T-cell (primary cell): ENCODE measurements around the gene PROSER1. TPM values are rescaled to one million over a fixed set of nuclear protein-coding genes. Genes with fewer than 3 reads are reported as not detected.
A peak's percentile ranks its signal among the peaks of the same experiment; 100 is the strongest.

Experiments
- ATAC-seq, 4 experiments: fragments of 200-7000 bp in 3 of 4; fragments of 150-1000 bp in 1 of 4; cut with Tn5 transposase; replicated peaks in 1 of 4; 1 replicate in 3 of 4; 2 replicates in 1 of 4; pipeline ENCODE4 v1.10.0; 2021; ENCODE audit warnings: moderate library complexity in 3 of 4, mild to moderate bottlenecking in 2 of 4, moderate number of reproducible peaks in 1 of 4
- CTCF ChIA-PET, 2 donors: fragments of 300-600 bp; sonication (Branson Sonifier 250); formaldehyde crosslinking; loops; one replicate each; lab custom pipeline; 2022; ENCODE audit warnings: antibody characterized with exemption in 2 of 2; lab: Charles Lee
- POLR2A ChIA-PET, 2 donors: fragments of 300-600 bp; sonication (Branson Sonifier 250); formaldehyde crosslinking; loops; one replicate each; lab custom pipeline; 2022; ENCODE audit warnings: antibody characterized with exemption in 2 of 2; lab: Charles Lee
- DNase-seq, 35 experiments: peaks; one replicate each; pipeline versions ENCODE4 v3.0.0 to v3.0.0-alpha.2; 2013 to 2023
- H3K27ac ChIP-seq: one replicate; pipeline ENCODE4 v1.5.1; 2013; ENCODE audit warnings: low read length
- H3K27me3 ChIP-seq, 2 experiments: replicated peaks in 1 of 2; 1 replicate in 1 of 2; 2 replicates in 1 of 2; pipeline versions ENCODE4 v1.6.1 to v1.7.0; 2013; ENCODE audit warnings: low read length in 1 of 2, mixed read lengths in 1 of 2; ENCODE audit not compliant: control insufficient read depth in 2 of 2, insufficient read depth in 2 of 2; ENCODE audit errors: extremely low read depth in 1 of 2
- H3K36me3 ChIP-seq, 2 donors: 1 replicate in 1 of 2; 2 replicates in 1 of 2; pipeline versions ENCODE4 v1.6.1 to v1.7.0; 2013; ENCODE audit warnings: low read length in 1 of 2; ENCODE audit not compliant: control insufficient read depth in 2 of 2, insufficient read depth in 1 of 2; ENCODE audit errors: extremely low read depth in 1 of 2
- H3K4me1 ChIP-seq, 2 experiments: 1 replicate in 1 of 2; 2 replicates in 1 of 2; pipeline versions ENCODE4 v1.6.1 to v1.7.0; 2013; ENCODE audit warnings: low read length in 2 of 2, mixed read lengths in 1 of 2; ENCODE audit not compliant: insufficient read depth in 2 of 2, control insufficient read depth in 1 of 2; ENCODE audit errors: extremely low read depth in 1 of 2
- H3K4me3 ChIP-seq, 2 donors: 1 replicate in 1 of 2; 2 replicates in 1 of 2; pipeline versions ENCODE4 v1.5.1 to v1.7.0; 2013; ENCODE audit warnings: mild to moderate bottlenecking in 2 of 2, low read length in 1 of 2, moderate library complexity in 1 of 2; ENCODE audit not compliant: control insufficient read depth in 1 of 2; ENCODE audit errors: extremely low read depth in 1 of 2
- H3K9me3 ChIP-seq: 2 replicates; pipeline ENCODE4 v1.7.0; 2013
- H3K27ac Mint-ChIP-seq, 2 donors: one replicate each; pipeline ENCODE4 v1.8.0; 2020 to 2021; ENCODE audit warnings: mild to moderate bottlenecking in 2 of 2, mixed read lengths in 2 of 2
- H3K27me3 Mint-ChIP-seq, 2 donors: one replicate each; pipeline ENCODE4 v1.8.0; 2021 to 2022; ENCODE audit warnings: mixed read lengths in 2 of 2
- H3K36me3 Mint-ChIP-seq: one replicate; pipeline ENCODE4 v1.8.0; 2021; ENCODE audit warnings: mixed read lengths
- H3K4me1 Mint-ChIP-seq, 3 donors: one replicate each; pipeline ENCODE4 v1.8.0; 2020 to 2022; ENCODE audit warnings: mixed read lengths in 3 of 3, mild to moderate bottlenecking in 1 of 3
- H3K4me3 Mint-ChIP-seq, 3 donors: one replicate each; pipeline ENCODE4 v1.8.0; 2020 to 2022; ENCODE audit warnings: mild to moderate bottlenecking in 3 of 3, mixed read lengths in 3 of 3, moderate library complexity in 3 of 3
- H3K9me3 Mint-ChIP-seq, 3 donors: one replicate each; pipeline ENCODE4 v1.8.0; 2020 to 2022; ENCODE audit warnings: mixed read lengths in 3 of 3
- WGBS: methylation state at CpG from one replicate; pipeline ENCODE4 v1.1.5; 2013; ENCODE audit warnings: missing lambda C conversion rate; ENCODE audit not compliant: insufficient coverage; 5-methylcytosine and 5-hydroxymethylcytosine counted together
- total RNA-seq, 35 experiments: library from RNA in 6 of 35; stranded (reverse) in 6 of 35; fragments of 120-200 nt in 1 of 35; gene quantifications; one replicate each; pipeline versions ENCODE4 v1.2.1 to v1.2.4 and lab custom pipeline; 2013 to 2026

PROSER1 gene
- total RNA-seq, 5 donors from 2014 or later (not counting 1 experiment from before 2014, with no cell fraction given), result 40.1 to 50.7 (median 45.1) TPM

- no peak overlapping the region for H3K4me3 Mint-ChIP-seq
- H3K9me3 ChIP-seq, result no peaks in the 10 kb centered on the region
- peaks cover 4 to 74% of the 10 kb centered on the region in 2 donors for H3K36me3 ChIP-seq
- no peak overlapping the region for H3K4me3 ChIP-seq
- peaks cover 0 to 4% (median 2%) of the 10 kb centered on the region in 3 donors for H3K4me1 Mint-ChIP-seq
- no peak overlapping the region for H3K27ac ChIP-seq
- peaks cover 58% of the 10 kb centered on the region for H3K36me3 Mint-ChIP-seq
- no peak for DNase-seq
- ChIA-PET POLR2A (interaction anchor here in 1 of 2 donors (1.1 kb wide), 1 partner anchor 13 kb away, joined by 4 read pairs; no protein-coding TSS in a partner anchor), CTCF (no interaction called here)
- no peaks in the 10 kb centered on the region for H3K27me3 Mint-ChIP-seq
- no peak for ATAC-seq
- no peaks in the 10 kb centered on the region for H3K27me3 ChIP-seq
- no peaks in the 10 kb centered on the region for H3K4me1 ChIP-seq
- no peaks in the 10 kb centered on the region for H3K9me3 Mint-ChIP-seq
- H3K27ac Mint-ChIP-seq, result no peak overlapping the region
Measured at GRCh38 chr13:39023761-39024160, 14.1 kb downstream of the PROSER1 start.

DNA sequence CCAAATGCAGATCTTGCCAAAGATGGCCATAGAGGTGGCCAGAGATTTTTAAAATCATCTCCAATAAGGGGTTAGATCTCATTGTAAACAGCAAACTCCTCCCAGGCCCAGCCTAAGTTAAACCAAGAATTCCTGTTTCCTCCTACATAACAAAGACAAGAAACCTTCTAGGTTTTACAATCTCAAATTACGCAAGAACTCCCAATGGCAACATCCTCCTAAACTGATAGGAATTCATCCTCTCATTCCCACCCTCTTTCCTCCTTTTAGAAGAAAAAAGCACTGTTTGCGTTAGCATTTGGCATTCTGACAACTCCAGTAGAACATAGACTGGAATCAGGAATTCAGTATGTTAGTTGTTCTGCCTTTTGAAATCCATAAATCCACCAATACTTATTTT is 14.6 kb downstream of the PROSER1 start:
- CTCF ChIA-PET, result no interaction called here
- 100% methylated on average over 1 of the region's 2 CpGs for WGBS
- H3K9me3 Mint-ChIP-seq, result no peaks in the 10 kb centered on the region
- Histone ChIP-seq H3K9me3 (no peaks in the 10 kb centered on the region), H3K36me3 (peaks cover 4 to 71% of the 10 kb centered on the region in 2 donors), H3K4me1 (no peaks in the 10 kb centered on the region), H3K4me3 (no peak overlapping the region), H3K27ac (no peak overlapping the region), H3K27me3 (no peaks in the 10 kb centered on the region)
- ATAC-seq, result no peak
- H3K36me3 Mint-ChIP-seq, result peaks cover 59% of the 10 kb centered on the region
- H3K4me3 Mint-ChIP-seq, result no peak overlapping the region
- H3K27ac Mint-ChIP-seq, result no peak overlapping the region
- peaks cover 0 to 8% (median 2%) of the 10 kb centered on the region in 3 donors for H3K4me1 Mint-ChIP-seq
- no peak for DNase-seq
- H3K27me3 Mint-ChIP-seq, result no peaks in the 10 kb centered on the region
- POLR2A ChIA-PET, result interaction anchor here in 1 of 2 donors (1.1 kb wide), 1 partner anchor 13 kb away, joined by 4 read pairs; no protein-coding TSS in a partner anchor

DNA sequence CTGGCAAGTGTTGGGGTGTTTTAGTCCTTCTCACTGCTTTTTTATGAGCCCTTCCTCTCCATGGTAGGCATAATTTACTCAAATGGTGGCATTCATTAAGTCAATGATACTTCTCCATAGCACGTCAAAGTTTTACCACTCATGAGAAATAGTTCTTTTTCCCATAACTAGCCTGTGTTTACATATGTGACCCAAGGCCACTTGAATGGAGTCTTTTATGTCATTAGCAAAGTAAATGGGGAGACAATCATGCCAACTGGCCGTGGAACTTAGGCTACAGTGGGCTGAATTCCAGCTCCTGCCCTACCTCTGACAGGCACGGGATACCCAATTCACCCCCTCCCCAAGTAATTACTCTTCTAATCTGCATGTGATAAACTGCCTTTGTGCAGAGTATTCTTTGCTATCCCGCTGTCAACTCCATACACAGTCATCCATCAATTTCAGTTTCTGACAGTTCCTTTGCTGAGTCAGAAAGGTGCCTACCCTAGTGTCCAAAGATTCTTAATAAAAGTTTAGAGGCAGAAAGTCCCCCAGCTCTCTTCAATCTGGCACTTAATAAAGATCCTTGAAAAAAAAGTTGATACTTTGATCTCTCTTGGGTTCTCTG is 16.9 kb downstream of the PROSER1 start:
- peaks cover 3 to 9% (median 7%) of the 10 kb centered on the region in 3 donors for H3K4me1 Mint-ChIP-seq
- H3K4me3 ChIP-seq, result no peak overlapping the region
- H3K4me1 ChIP-seq, result no peaks in the 10 kb centered on the region
- ATAC-seq (no peak), DNase-seq (no peak)
- H3K4me3 Mint-ChIP-seq, result no peak overlapping the region
- ChIA-PET POLR2A (no interaction called here), CTCF (no interaction called here)
- no peaks in the 10 kb centered on the region for H3K27me3 Mint-ChIP-seq
- H3K27me3 ChIP-seq, result no peaks in the 10 kb centered on the region
- H3K27ac Mint-ChIP-seq, result no peak overlapping the region
- H3K36me3 Mint-ChIP-seq, result peaks cover 51% of the 10 kb centered on the region
- 94% methylated on average over 2 of the region's 4 CpGs for WGBS
- H3K36me3 ChIP-seq, result peaks cover 4 to 73% of the 10 kb centered on the region in 2 donors
- H3K27ac ChIP-seq, result no peak overlapping the region
- H3K9me3 Mint-ChIP-seq, result no peaks in the 10 kb centered on the region
- H3K9me3 ChIP-seq, result no peaks in the 10 kb centered on the region

DNA sequence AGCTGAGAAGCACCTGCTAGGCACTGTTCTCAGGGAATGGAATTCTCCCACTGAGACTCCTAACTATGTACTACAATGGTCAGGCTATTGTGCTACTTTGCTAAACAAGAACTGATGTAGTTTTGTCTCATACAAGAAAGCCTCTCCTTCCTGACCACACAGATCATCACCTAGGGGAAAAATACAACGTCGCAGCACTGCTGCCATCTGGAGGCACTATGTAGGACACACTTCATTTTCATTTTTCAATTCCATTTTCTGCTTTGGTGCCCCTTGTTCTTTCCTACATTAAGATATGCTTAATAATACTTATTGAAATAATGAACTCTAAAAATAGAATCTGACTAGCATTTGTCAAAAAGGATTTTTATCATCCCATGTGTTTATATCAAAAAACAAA is 21.1 kb downstream of the PROSER1 start:
- ATAC-seq (peak in 2 of 4 experiments; percentile 37 to 45), DNase-seq (peak in 2 of 35 experiments; percentile 4 to 39)
- H3K27ac Mint-ChIP-seq, result no peak overlapping the region
- H3K27me3 Mint-ChIP-seq, result no peaks in the 10 kb centered on the region
- H3K9me3 Mint-ChIP-seq, result no peaks in the 10 kb centered on the region
- no peaks in the 10 kb centered on the region for H3K9me3 ChIP-seq
- H3K27ac ChIP-seq, result no peak overlapping the region
- no peak overlapping the region for H3K4me3 ChIP-seq
- H3K4me1 Mint-ChIP-seq, result peaks cover 3 to 13% (median 7%) of the 10 kb centered on the region in 3 donors
- H3K36me3 Mint-ChIP-seq, result peaks cover 59% of the 10 kb centered on the region
- H3K4me1 ChIP-seq, result no peaks in the 10 kb centered on the region
- ChIA-PET CTCF (no interaction called here), POLR2A (no interaction called here)
- H3K4me3 Mint-ChIP-seq, result no peak overlapping the region
- WGBS, result no CpG with 5 or more reads among the region's 2 CpGs
- no peaks in the 10 kb centered on the region for H3K27me3 ChIP-seq
- H3K36me3 ChIP-seq, result peaks cover 11 to 66% of the 10 kb centered on the region in 2 donors

DNA sequence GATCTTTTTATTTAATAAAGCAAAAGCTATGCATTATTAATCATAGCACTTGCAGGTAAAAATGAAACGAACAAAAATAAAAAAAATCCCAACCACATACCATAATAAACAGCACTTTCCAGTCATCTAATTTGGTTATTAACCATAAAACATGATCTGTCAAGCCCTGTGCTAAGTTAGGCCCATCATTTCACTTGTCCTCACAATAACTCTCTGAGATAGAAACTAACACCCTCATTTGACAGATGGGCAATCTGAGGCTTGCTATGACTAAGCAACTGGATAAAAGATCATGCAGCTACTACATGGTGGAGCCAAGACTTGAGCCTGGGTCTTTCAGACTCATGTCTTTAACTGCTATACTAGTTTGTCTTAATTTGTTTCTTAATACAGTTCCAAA is 21.8 kb downstream of the PROSER1 start:
- no peak overlapping the region for H3K27ac ChIP-seq
- no peaks in the 10 kb centered on the region for H3K9me3 ChIP-seq
- H3K36me3 Mint-ChIP-seq, result peaks cover 57% of the 10 kb centered on the region
- no peak overlapping the region for H3K4me3 ChIP-seq
- H3K4me1 ChIP-seq, result no peaks in the 10 kb centered on the region
- no peak overlapping the region for H3K27ac Mint-ChIP-seq
- H3K9me3 Mint-ChIP-seq, result no peaks in the 10 kb centered on the region
- no peaks in the 10 kb centered on the region for H3K27me3 Mint-ChIP-seq
- POLR2A ChIA-PET, result no interaction called here
- no peaks in the 10 kb centered on the region for H3K27me3 ChIP-seq
- H3K4me1 Mint-ChIP-seq, result peaks cover 3 to 13% (median 7%) of the 10 kb centered on the region in 3 donors
- CTCF ChIA-PET, result no interaction called here
- no peak overlapping the region for H3K4me3 Mint-ChIP-seq
- 50% methylated on average over 1 of the region's 1 CpG for WGBS
- ATAC-seq (no peak), DNase-seq (no peak)
- H3K36me3 ChIP-seq, result peaks cover 10 to 68% of the 10 kb centered on the region in 2 donors

GRCh38 chr13:39013462-39013861 is 24.4 kb downstream of the PROSER1 start:
- Histone ChIP-seq H3K4me1 (no peaks in the 10 kb centered on the region), H3K36me3 (peaks cover 7 to 75% of the 10 kb centered on the region in 2 donors), H3K4me3 (no peak overlapping the region), H3K27ac (no peak overlapping the region), H3K9me3 (no peaks in the 10 kb centered on the region), H3K27me3 (no peaks in the 10 kb centered on the region)
- no peak for ATAC-seq
- no peak overlapping the region for H3K27ac Mint-ChIP-seq
- H3K4me1 Mint-ChIP-seq, result peaks cover 3 to 7% (median 5%) of the 10 kb centered on the region in 3 donors
- no peaks in the 10 kb centered on the region for H3K9me3 Mint-ChIP-seq
- POLR2A ChIA-PET, result no interaction called here
- H3K27me3 Mint-ChIP-seq, result no peaks in the 10 kb centered on the region
- whole genome bisulfite sequencing, result 97% methylated on average over 5 of the region's 5 CpGs
- no peak overlapping the region for H3K4me3 Mint-ChIP-seq
- CTCF ChIA-PET, result no interaction called here
- DNase-seq, result no peak
- peaks cover 63% of the 10 kb centered on the region for H3K36me3 Mint-ChIP-seq
